ENCODE results near the gene UST.
A peak's percentile ranks its signal among the peaks of the same experiment; 100 is the strongest.

Gene UST

DNA sequence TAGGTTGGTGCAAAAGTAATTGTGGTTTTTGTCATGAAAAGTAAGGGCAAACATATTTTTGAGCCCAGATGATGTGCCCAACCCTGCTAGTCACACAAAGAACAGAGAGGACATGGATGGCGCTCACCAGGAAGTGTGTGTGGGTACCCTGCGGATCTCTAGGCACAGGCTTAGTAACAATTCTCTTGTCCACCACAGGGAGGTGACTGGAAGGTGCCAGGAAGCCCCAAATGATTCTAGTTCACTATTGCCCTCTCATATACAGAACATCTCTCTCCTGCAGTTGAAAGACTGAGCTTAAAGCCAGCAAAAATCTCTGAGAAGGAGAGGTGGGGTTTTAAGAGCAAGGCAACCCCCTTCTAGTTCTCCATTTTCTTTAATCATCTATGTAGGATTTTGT is 298.6 kb downstream of the UST start:
- no peak for DNase-seq
- Histone ChIP-seq H3K4me3 (ENCODE audit: low read depth, low read length) (no peak overlapping the region), H3K27ac (no peak overlapping the region), H3K36me3 (replicated peaks) (no peaks in the 10 kb centered on the region), H3K27me3 (replicated peaks) (no peaks in the 10 kb centered on the region)
- TF ChIP-seq, protein P1, sequence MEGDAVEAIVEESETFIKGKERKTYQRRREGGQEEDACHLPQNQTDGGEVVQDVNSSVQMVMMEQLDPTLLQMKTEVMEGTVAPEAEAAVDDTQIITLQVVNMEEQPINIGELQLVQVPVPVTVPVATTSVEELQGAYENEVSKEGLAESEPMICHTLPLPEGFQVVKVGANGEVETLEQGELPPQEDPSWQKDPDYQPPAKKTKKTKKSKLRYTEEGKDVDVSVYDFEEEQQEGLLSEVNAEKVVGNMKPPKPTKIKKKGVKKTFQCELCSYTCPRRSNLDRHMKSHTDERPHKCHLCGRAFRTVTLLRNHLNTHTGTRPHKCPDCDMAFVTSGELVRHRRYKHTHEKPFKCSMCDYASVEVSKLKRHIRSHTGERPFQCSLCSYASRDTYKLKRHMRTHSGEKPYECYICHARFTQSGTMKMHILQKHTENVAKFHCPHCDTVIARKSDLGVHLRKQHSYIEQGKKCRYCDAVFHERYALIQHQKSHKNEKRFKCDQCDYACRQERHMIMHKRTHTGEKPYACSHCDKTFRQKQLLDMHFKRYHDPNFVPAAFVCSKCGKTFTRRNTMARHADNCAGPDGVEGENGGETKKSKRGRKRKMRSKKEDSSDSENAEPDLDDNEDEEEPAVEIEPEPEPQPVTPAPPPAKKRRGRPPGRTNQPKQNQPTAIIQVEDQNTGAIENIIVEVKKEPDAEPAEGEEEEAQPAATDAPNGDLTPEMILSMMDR (IDR thresholded peaks at IDR 0.05; ENCODE audit: low read depth, low read length, missing control alignments), result peak; percentile 23
- in situ Hi-C loops (cut with HindIII; ENCODE audit: low pct_ligation_motif_present, low sequenced_read_pairs), result no loop called here

DNA sequence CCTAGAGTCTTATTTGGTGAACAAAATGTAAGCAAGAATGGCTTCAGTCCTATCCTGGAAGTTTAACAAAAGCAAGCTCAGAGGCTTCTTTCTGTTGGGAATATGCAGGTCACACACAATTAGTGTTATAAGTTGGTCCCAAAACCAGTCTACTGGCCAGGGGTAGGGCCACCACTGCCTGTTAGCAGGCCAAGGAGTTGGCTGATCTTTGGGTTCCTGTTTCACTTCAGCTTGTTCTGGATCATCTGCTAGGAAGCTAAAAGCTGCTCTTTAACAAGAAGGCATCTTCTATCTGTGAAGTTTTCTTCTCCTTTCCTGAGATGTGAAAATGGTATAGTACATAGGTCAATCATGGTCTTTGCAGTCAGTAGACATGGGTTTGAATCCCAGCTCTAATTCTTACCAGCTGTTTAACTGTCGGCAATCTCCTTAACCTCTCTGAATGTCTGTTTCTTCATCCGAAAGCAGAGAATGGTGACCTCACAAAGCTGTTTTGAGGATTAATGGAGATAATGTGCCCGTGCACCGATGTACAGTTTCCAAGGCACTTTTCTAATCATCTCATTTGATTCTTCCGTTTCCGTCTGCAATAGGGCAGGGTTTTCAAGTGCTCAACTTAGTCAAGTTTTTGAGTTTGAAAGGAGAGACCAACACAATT is 299.5 kb downstream of the UST start:
- H3K4me3 ChIP-seq (ENCODE audit: low read depth, low read length), result no peak overlapping the region
- no peaks in the 10 kb centered on the region for H3K27me3 ChIP-seq (replicated peaks)
- H3K27ac ChIP-seq, result no peak overlapping the region
- no peak for DNase-seq
- in situ Hi-C loops (cut with HindIII; ENCODE audit: low pct_ligation_motif_present, low sequenced_read_pairs), result no loop called here
- H3K36me3 ChIP-seq (replicated peaks), result no peaks in the 10 kb centered on the region
- TF ChIP-seq, protein P1 (IDR thresholded peaks at IDR 0.05; ENCODE audit: low read depth, low read length, missing control alignments), result no peak

DNA sequence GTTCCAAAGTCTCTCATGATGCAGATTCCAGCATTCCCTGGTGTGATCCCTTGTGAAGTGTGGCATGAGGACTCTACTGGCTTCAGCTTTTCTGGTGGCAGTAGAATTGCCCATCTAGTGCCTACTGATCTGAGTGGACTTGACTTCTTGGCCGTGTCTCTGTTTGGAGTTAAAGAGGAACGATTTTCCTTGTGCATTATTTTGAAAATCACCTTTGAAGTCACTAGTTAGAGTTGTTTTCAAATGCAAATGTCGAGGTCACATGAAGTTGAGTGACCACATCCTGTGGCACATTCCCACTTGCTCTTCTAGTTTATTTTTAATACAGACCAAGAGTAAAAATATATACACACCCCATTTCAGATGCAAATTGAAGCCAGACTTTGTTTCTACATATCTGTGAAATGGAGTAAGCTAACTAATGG is 300.0 kb downstream of the UST start:
- H3K27me3 ChIP-seq (replicated peaks), result no peaks in the 10 kb centered on the region
- no peaks in the 10 kb centered on the region for H3K36me3 ChIP-seq (replicated peaks)
- DNase-seq, result no peak
- in situ Hi-C loops (cut with HindIII; ENCODE audit: low pct_ligation_motif_present, low sequenced_read_pairs), result no loop called here
- TF ChIP-seq, protein P1 (IDR thresholded peaks at IDR 0.05; ENCODE audit: low read depth, low read length, missing control alignments), result no peak
- no peak overlapping the region for H3K4me3 ChIP-seq (ENCODE audit: low read depth, low read length)
- no peak overlapping the region for H3K27ac ChIP-seq

DNA sequence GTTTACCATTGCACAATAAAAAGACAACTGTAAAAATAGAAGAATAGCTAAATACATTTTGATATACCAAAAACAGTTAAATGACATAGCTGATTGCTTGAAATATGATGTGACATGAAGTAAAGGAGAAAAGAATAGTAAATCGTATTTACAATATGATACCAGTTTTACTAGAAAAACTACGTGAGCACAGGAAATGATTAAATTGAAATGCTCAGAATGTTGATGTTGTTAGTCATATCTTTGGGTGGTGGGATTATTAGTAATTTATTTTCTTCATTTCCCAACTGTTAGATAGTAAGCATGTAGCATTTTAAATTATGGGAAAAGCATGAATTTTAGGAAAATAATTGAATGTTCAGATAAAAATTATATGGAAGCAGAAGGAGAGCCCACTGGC is 302.4 kb downstream of the UST start:
- TF ChIP-seq, protein P1 (IDR thresholded peaks at IDR 0.05; ENCODE audit: low read depth, low read length, missing control alignments), result no peak
- Histone ChIP-seq H3K36me3 (replicated peaks) (no peaks in the 10 kb centered on the region), H3K27me3 (replicated peaks) (no peaks in the 10 kb centered on the region), H3K27ac (no peak overlapping the region), H3K4me3 (ENCODE audit: low read depth, low read length) (no peak overlapping the region)
- in situ Hi-C loops (cut with HindIII; ENCODE audit: low pct_ligation_motif_present, low sequenced_read_pairs), result no loop called here
- no peak for DNase-seq

DNA sequence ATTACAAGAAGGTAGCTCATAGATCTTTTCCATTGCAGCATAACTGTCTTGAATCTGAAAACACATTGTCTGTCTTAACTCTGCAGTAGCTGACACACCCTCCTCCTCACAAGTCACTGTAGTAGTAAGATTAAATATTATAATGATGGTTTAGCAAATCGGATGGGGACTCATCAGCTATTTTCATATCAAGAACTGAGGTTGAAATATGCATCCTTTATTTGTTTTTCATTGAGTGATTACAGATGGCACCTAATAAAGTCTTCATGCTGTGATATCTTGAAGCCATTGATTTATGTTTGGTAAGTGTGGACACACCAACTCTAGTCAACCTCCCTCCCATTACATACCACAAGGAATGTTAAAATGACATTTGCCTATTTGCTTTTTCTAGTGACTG is 303.3 kb downstream of the UST start:
- Histone ChIP-seq H3K27ac (no peak overlapping the region), H3K36me3 (replicated peaks) (no peaks in the 10 kb centered on the region), H3K4me3 (ENCODE audit: low read depth, low read length) (no peak overlapping the region), H3K27me3 (replicated peaks) (no peaks in the 10 kb centered on the region)
- DNase-seq, result no peak
- in situ Hi-C loops (cut with HindIII; ENCODE audit: low pct_ligation_motif_present, low sequenced_read_pairs), result no loop called here
- TF ChIP-seq, protein P1 (IDR thresholded peaks at IDR 0.05; ENCODE audit: low read depth, low read length, missing control alignments), result no peak
